HEK293 (cell line): ENCODE results near the gene CAB39L.
A peak's percentile ranks its signal among the peaks of the same experiment; 100 is the strongest.

Experiments
- CTCF ChIA-PET: fragments of 350-600 bp; formaldehyde crosslinking; extraction: SDS; loops from one replicate; lab custom pipeline; 2021; ENCODE audit warnings: antibody characterized with exemption; lab: Yijun Ruan, JAX
- POLR2A ChIA-PET: fragments of 300-600 bp; formaldehyde crosslinking; extraction: SDS; loops from one replicate; lab custom pipeline; 2020; ENCODE audit warnings: antibody characterized with exemption, inconsistent platforms; lab: Yijun Ruan, JAX
- H3K27ac ChIP-seq: fragments of 200-500 bp; sonication (Bioruptor generic); 2 replicates; pipeline ENCODE4 v1.5.1; 2014; ENCODE audit warnings: low read depth, low read length, control low read depth, inconsistent platforms; ENCODE audit errors: extremely low read depth
- H3K36me3 ChIP-seq, 2 experiments: fragments of 200-500 bp in 1 of 2; sonication (Bioruptor generic) in 1 of 2; 1 replicate in 1 of 2; 2 replicates in 1 of 2; pipeline ENCODE4 v1.5.1; 2014 to 2017; ENCODE audit warnings: inconsistent platforms in 2 of 2, low read length in 2 of 2; ENCODE audit not compliant: control insufficient read depth in 2 of 2, insufficient read depth in 1 of 2
- H3K4me1 ChIP-seq: fragments of 200-500 bp; sonication (Bioruptor generic); 2 replicates; pipeline ENCODE4 v1.5.1; 2014; ENCODE audit warnings: mild to moderate bottlenecking, low read length, inconsistent platforms; ENCODE audit not compliant: control insufficient read depth, insufficient read depth
- H3K4me3 ChIP-seq: 2 replicates; pipeline ENCODE4 v1.5.1; 2011; ENCODE audit warnings: low read depth, mild to moderate bottlenecking, control low read depth, low read length, moderate library complexity
- H3K9me3 ChIP-seq: fragments of 200-500 bp; sonication (Bioruptor generic); 2 replicates; pipeline ENCODE4 v1.5.1; 2014; ENCODE audit warnings: low read depth, low read length, inconsistent platforms; ENCODE audit not compliant: control insufficient read depth, insufficient read depth
- HOXA7 ChIP-seq: sonication (generic); formaldehyde crosslinking; IDR thresholded peaks from 2 replicates; pipeline ENCODE4 v1.8.1; 2022; ENCODE audit warnings: missing genetic modification reagents, borderline replicate concordance
- OSR2 ChIP-seq: fragments of 450-650 bp; formaldehyde crosslinking; IDR thresholded peaks from 2 replicates; pipeline ENCODE4 v1.5.1; 2016; ENCODE audit warnings: missing biosample characterization, missing genetic modification characterization
- ZEB2 ChIP-seq: fragments of 450-650 bp; formaldehyde crosslinking; IDR thresholded peaks from 2 replicates; pipeline ENCODE4 v1.5.1; 2016; ENCODE audit warnings: missing biosample characterization, missing genetic modification characterization
- ZFHX2 ChIP-seq: fragments of 450-650 bp; formaldehyde crosslinking; conservative IDR thresholded peaks from 2 replicates; pipeline ENCODE4 v1.5.1; 2016; ENCODE audit warnings: missing biosample characterization, missing genetic modification characterization
- ZNF10 ChIP-seq: fragments of 450-650 bp; formaldehyde crosslinking; IDR thresholded peaks from 2 replicates; pipeline ENCODE4 v1.5.1; 2017; ENCODE audit warnings: missing biosample characterization, missing genetic modification characterization
- ZNF133 ChIP-seq: fragments of 450-650 bp; formaldehyde crosslinking; IDR thresholded peaks from 2 replicates; pipeline ENCODE4 v1.5.1; 2016; ENCODE audit warnings: missing biosample characterization, missing genetic modification characterization
- ZNF140 ChIP-seq: fragments of 450-650 bp; formaldehyde crosslinking; IDR thresholded peaks from 2 replicates; pipeline ENCODE4 v1.5.1; 2016; ENCODE audit warnings: missing biosample characterization, missing genetic modification characterization
- ZNF280C ChIP-seq: fragments of 450-650 bp; formaldehyde crosslinking; IDR thresholded peaks from 2 replicates; pipeline ENCODE4 v1.5.1; 2016; ENCODE audit warnings: missing biosample characterization, missing genetic modification characterization
- ZNF335 ChIP-seq: fragments of 450-650 bp; formaldehyde crosslinking; conservative IDR thresholded peaks from 2 replicates; pipeline ENCODE4 v1.5.1; 2016; ENCODE audit warnings: missing biosample characterization, missing genetic modification characterization
- ZNF341 ChIP-seq: fragments of 450-650 bp; formaldehyde crosslinking; IDR thresholded peaks from 2 replicates; pipeline ENCODE4; 2016; ENCODE audit warnings: low read depth, missing biosample characterization, missing genetic modification characterization
- ZNF354C ChIP-seq: fragments of 450-650 bp; formaldehyde crosslinking; IDR thresholded peaks from 2 replicates; pipeline ENCODE4 v1.5.1; 2016; ENCODE audit warnings: missing biosample characterization, missing genetic modification characterization, low read depth, borderline replicate concordance
- ZNF514 ChIP-seq: fragments of 450-650 bp; formaldehyde crosslinking; IDR thresholded peaks from 2 replicates; pipeline ENCODE4 v1.5.1; 2016; ENCODE audit warnings: missing biosample characterization, missing genetic modification characterization
- ZNF596 ChIP-seq: fragments of 450-650 bp; IDR thresholded peaks from 2 replicates; pipeline ENCODE4 v1.5.0; 2018; ENCODE audit warnings: missing biosample characterization, mild to moderate bottlenecking, missing genetic modification characterization, moderate library complexity
- ZNF610 ChIP-seq: fragments of 450-650 bp; formaldehyde crosslinking; IDR thresholded peaks from 2 replicates; pipeline ENCODE4 v1.5.1; 2016; ENCODE audit warnings: missing biosample characterization, missing genetic modification characterization, borderline replicate concordance
- ZNF621 ChIP-seq: fragments of 450-650 bp; formaldehyde crosslinking; IDR thresholded peaks from 2 replicates; pipeline ENCODE4 v1.5.1; 2017; ENCODE audit warnings: missing biosample characterization, missing genetic modification characterization
- ZNF677 ChIP-seq: fragments of 450-650 bp; IDR thresholded peaks from 2 replicates; pipeline ENCODE4 v1.5.0; 2018; ENCODE audit warnings: missing biosample characterization, mild to moderate bottlenecking, missing genetic modification characterization, moderate library complexity
- ZNF692 ChIP-seq: fragments of 450-650 bp; formaldehyde crosslinking; IDR thresholded peaks from 2 replicates; pipeline ENCODE4 v1.5.1; 2016; ENCODE audit warnings: missing biosample characterization, missing genetic modification characterization
- ZNF830 ChIP-seq: fragments of 450-650 bp; IDR thresholded peaks from 2 replicates; pipeline ENCODE4 v1.5.0; 2018; ENCODE audit warnings: missing biosample characterization, missing genetic modification characterization, low read depth, mild to moderate bottlenecking, moderate library complexity

Gene CAB39L

GRCh38 chr13:49304763-49305700 lies 138.8 kb downstream of the CAB39L start (continued):
- TF ChIP-seq ZNF692 (tag by site-specific recombination) (no peak), ZNF140 (tag by site-specific recombination) (no peak)
- TF ChIP-seq, all 188 proteins: peak for 0

- no peak for TF ChIP-seq ZNF677 (tag by site-specific recombination)
- no peak for TF ChIP-seq ZNF354C
- no peak for TF ChIP-seq ZNF341
- TF ChIP-seq ZNF830: no peak
- no peak for TF ChIP-seq OSR2 (tag by site-specific recombination)
- TF ChIP-seq ZEB2 (tag by site-specific recombination): no peak
- TF ChIP-seq ZNF596: no peak
- no peak for TF ChIP-seq HOXA7 (CRISPR knock-in tag)
- no peak for TF ChIP-seq ZNF335 (tag by site-specific recombination)
- no peak for TF ChIP-seq ZNF280C (tag by site-specific recombination)
- TF ChIP-seq ZNF133 (tag by site-specific recombination): no peak
- no peak for TF ChIP-seq ZNF621 (tag by site-specific recombination)
- no peak for TF ChIP-seq ZNF10 (tag by site-specific recombination)
Measured at GRCh38 chr13:49304356-49304755, 139.5 kb downstream of the CAB39L start.

GRCh38 chr13:49303533-49304252 lies 140.2 kb downstream of the CAB39L start:
- Histone ChIP-seq H3K36me3 (no peaks in the 10 kb centered on the region), H3K4me3 (no peak overlapping the region), H3K4me1 (no peaks in the 10 kb centered on the region), H3K9me3 (no peaks in the 10 kb centered on the region), H3K27ac (no peak overlapping the region)
- ChIA-PET POLR2A (no interaction called here), CTCF (no interaction called here)
- TF ChIP-seq ZFHX2 (tag by site-specific recombination) (0 out of 2 replicates have a peak, but pooled peaks have one; percentile 16), ZNF514 (tag by site-specific recombination) (no peak), ZNF610 (tag by site-specific recombination) (no peak)

More at GRCh38 chr13:49304356-49304755, 139.5 kb downstream of the CAB39L start:
- H3K9me3 ChIP-seq: no peaks in the 10 kb centered on the region
- no peaks in the 10 kb centered on the region for H3K4me1 ChIP-seq
- no peak overlapping the region for H3K4me3 ChIP-seq
- H3K27ac ChIP-seq: no peak overlapping the region
- ChIA-PET CTCF (no interaction called here), POLR2A (no interaction called here)
- H3K36me3 ChIP-seq: no peaks in the 10 kb centered on the region
